Muscle of leg (tissue), 11 donors: ENCODE results near the gene GPS1. TPM values are rescaled to one million over a fixed set of nuclear protein-coding genes. Genes with fewer than 3 reads are reported as not detected.

ENCODE experiments used
- DNase-seq: peaks from one replicate; pipeline ENCODE4 v3.0.0; 2013
- H3K27ac ChIP-seq: one replicate; pipeline ENCODE4 v1.5.1; 2013; ENCODE audit warnings: mild to moderate bottlenecking, low read length, control low read depth
- H3K27me3 ChIP-seq: one replicate; pipeline ENCODE4 v1.6.1; 2013; ENCODE audit warnings: low read length; ENCODE audit not compliant: control insufficient read depth, insufficient read depth
- H3K36me3 ChIP-seq: one replicate; pipeline ENCODE4 v1.6.1; 2013; ENCODE audit warnings: low read length; ENCODE audit not compliant: control insufficient read depth, insufficient read depth
- H3K4me1 ChIP-seq: one replicate; pipeline ENCODE4 v1.6.1; 2013; ENCODE audit warnings: low read length; ENCODE audit not compliant: control insufficient read depth, insufficient read depth
- H3K4me3 ChIP-seq: one replicate; pipeline ENCODE4 v1.5.1; 2013; ENCODE audit warnings: low read length, control low read depth
- H3K9me3 ChIP-seq: replicated peaks from 2 replicates; pipeline ENCODE4 v1.6.1; 2013; ENCODE audit warnings: low read depth, low read length; ENCODE audit not compliant: control insufficient read depth
- WGBS: methylation state at CpG from one replicate; pipeline ENCODE4 v1.1.5; 2013; ENCODE audit warnings: missing lambda C conversion rate; ENCODE audit not compliant: insufficient coverage; 5-methylcytosine and 5-hydroxymethylcytosine counted together
- polyA plus RNA-seq, 8 donors: library from polyadenylated mRNA; unstranded; fragments of 120-200 nt; gene quantifications; one replicate each; pipeline versions ENCODE4 v1.2.1 to v1.2.3, GENCODE V29; 2013; ENCODE audit warnings: inconsistent platforms in 1 of 8, low replicate concordance in 1 of 8; ENCODE audit not compliant: insufficient read length in 8 of 8, insufficient read depth in 1 of 8
- total RNA-seq: library from RNA; stranded (reverse); fragments of 120-200 nt; gene quantifications from one replicate; pipeline ENCODE4 v1.2.4, GENCODE V29; 2013

The GPS1 gene
- total and polyA plus RNA-seq, 9 donors, result 68.1 to 87.7 (median 76.7) TPM

- DNase-seq, result no peak
- H3K4me1 ChIP-seq, result peaks cover 3% of the 10 kb centered on the region
- no peak overlapping the region for H3K27ac ChIP-seq
- H3K9me3 ChIP-seq, result no peaks in the 10 kb centered on the region
- no peak overlapping the region for H3K4me3 ChIP-seq
- peaks cover 95% of the 10 kb centered on the region for H3K36me3 ChIP-seq
- H3K27me3 ChIP-seq, result no peaks in the 10 kb centered on the region
- 71% methylated on average over 14 of the region's 17 CpGs for WGBS
These were observed 6.6 kb downstream of the GPS1 start for GRCh38 chr17:82058230-82058854.

DNA sequence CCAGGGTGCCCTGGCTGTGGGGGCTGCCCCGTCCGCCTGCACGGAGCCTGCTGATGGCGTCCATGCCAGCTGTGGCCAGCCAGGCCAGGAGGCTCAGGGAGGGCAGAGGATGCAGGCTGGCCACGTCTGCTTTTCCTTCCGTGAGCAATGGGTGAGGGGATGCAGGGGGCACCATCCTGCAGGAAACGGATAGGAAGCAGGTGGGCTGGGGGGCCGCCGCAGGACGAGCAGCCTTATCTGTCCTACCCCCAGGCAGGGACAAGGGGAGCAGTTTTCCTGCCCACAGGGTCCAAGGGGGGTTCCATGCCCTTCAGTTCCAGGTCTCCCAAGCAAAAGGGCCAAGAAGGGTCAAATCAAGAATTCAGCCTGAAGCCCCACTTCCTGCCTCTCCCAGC is 7.2 kb downstream of the GPS1 start:
- no peak overlapping the region for H3K4me3 ChIP-seq
- H3K27me3 ChIP-seq, result no peaks in the 10 kb centered on the region
- no peaks in the 10 kb centered on the region for H3K4me1 ChIP-seq
- no peak overlapping the region for H3K27ac ChIP-seq
- no peaks in the 10 kb centered on the region for H3K9me3 ChIP-seq
- WGBS, result 76% methylated on average over 9 of the region's 10 CpGs
- peaks cover 95% of the 10 kb centered on the region for H3K36me3 ChIP-seq
- DNase-seq, result no peak

GRCh38 chr17:82059272-82060000 is 7.7 kb downstream of the GPS1 start:
- Histone ChIP-seq H3K4me1 (peaks cover 6% of the 10 kb centered on the region), H3K4me3 (no peak overlapping the region), H3K27ac (no peak overlapping the region), H3K9me3 (no peaks in the 10 kb centered on the region), H3K27me3 (no peaks in the 10 kb centered on the region), H3K36me3 (peaks cover 95% of the 10 kb centered on the region)
- 63% methylated on average over 17 of the region's 19 CpGs for WGBS
- no peak for DNase-seq

- Histone ChIP-seq H3K36me3 (peaks cover 90% of the 10 kb centered on the region), H3K4me3 (no peak overlapping the region), H3K9me3 (no peaks in the 10 kb centered on the region), H3K27me3 (no peaks in the 10 kb centered on the region), H3K27ac (no peak overlapping the region), H3K4me1 (peaks cover 11% of the 10 kb centered on the region)
- 87% methylated on average over 13 of the region's 16 CpGs for WGBS
- no peak for DNase-seq
These were observed 8.3 kb downstream of the GPS1 start for GRCh38 chr17:82060001-82060380.

DNA sequence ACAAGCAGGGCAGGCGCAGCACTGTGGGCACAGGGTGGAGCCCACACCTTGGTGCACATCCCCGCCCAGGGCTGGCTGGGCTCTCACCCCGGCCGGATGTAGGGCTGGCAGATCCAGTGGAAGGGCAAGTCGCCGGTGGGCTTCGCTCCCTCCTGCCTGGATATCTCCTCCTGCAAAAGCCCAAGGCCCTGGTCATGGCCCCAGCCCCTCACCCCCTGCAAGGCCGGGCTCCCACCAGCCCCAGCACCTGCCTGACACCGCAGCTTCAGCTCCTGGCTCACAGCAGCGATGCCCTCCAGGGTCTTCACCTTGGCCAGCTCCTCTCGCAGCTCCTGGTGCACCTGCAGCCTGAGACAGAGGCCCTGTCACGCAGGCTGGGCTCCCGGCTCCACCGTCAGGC is 8.9 kb downstream of the GPS1 start:
- H3K4me3 ChIP-seq, result no peak overlapping the region
- H3K27me3 ChIP-seq, result no peaks in the 10 kb centered on the region
- H3K36me3 ChIP-seq, result peaks cover 85% of the 10 kb centered on the region
- H3K27ac ChIP-seq, result no peak overlapping the region
- no peak for DNase-seq
- peaks cover 14% of the 10 kb centered on the region for H3K4me1 ChIP-seq
- WGBS, result 79% methylated on average over 14 of the region's 14 CpGs
- no peaks in the 10 kb centered on the region for H3K9me3 ChIP-seq

- DNase-seq, result no peak
These were observed 9.6 kb downstream of the GPS1 start for GRCh38 chr17:82061047-82061925.

GRCh38 chr17:82062076-82062983 is 10.6 kb downstream of the GPS1 start:
- H3K27ac ChIP-seq, result no peak overlapping the region
- H3K9me3 ChIP-seq, result no peaks in the 10 kb centered on the region
- WGBS, result 82% methylated on average over 19 of the region's 24 CpGs
- H3K4me1 ChIP-seq, result peaks cover 21% of the 10 kb centered on the region
- H3K36me3 ChIP-seq, result peaks cover 68% of the 10 kb centered on the region
- DNase-seq, result no peak
- no peak overlapping the region for H3K4me3 ChIP-seq
- H3K27me3 ChIP-seq, result no peaks in the 10 kb centered on the region

More at GRCh38 chr17:82061047-82061925, 9.6 kb downstream of the GPS1 start:
- Histone ChIP-seq H3K4me1 (peaks cover 19% of the 10 kb centered on the region), H3K27me3 (no peaks in the 10 kb centered on the region), H3K9me3 (no peaks in the 10 kb centered on the region), H3K36me3 (peaks cover 78% of the 10 kb centered on the region), H3K27ac (no peak overlapping the region), H3K4me3 (no peak overlapping the region)
- WGBS, result 87% methylated on average over 32 of the region's 34 CpGs

DNA sequence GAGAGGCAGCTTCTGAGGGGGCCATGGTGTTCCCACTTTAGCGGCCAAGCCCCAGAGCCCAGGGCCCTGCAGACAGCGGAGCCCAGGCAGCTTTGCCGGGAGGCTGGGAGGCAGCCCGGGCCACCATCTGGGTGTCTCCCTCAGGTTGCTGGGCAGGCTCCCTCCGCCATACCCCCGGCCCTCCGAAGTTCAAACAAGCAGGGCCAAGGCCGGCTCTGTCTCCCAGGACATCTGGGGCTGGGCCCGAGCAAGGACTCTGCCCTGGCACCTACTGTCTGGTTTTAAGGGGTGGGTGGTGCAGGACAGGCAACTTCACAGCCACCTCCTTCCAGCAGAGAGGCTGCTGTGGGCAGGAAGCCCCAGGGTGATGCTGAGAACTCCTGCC is 11.3 kb downstream of the GPS1 start:
- H3K4me3 ChIP-seq, result no peak overlapping the region
- H3K4me1 ChIP-seq, result peaks cover 21% of the 10 kb centered on the region
- H3K27me3 ChIP-seq, result no peaks in the 10 kb centered on the region
- peaks cover 61% of the 10 kb centered on the region for H3K36me3 ChIP-seq
- DNase-seq, result no peak
- H3K9me3 ChIP-seq, result no peaks in the 10 kb centered on the region
- 80% methylated on average over 9 of the region's 9 CpGs for WGBS
- no peak overlapping the region for H3K27ac ChIP-seq

DNA sequence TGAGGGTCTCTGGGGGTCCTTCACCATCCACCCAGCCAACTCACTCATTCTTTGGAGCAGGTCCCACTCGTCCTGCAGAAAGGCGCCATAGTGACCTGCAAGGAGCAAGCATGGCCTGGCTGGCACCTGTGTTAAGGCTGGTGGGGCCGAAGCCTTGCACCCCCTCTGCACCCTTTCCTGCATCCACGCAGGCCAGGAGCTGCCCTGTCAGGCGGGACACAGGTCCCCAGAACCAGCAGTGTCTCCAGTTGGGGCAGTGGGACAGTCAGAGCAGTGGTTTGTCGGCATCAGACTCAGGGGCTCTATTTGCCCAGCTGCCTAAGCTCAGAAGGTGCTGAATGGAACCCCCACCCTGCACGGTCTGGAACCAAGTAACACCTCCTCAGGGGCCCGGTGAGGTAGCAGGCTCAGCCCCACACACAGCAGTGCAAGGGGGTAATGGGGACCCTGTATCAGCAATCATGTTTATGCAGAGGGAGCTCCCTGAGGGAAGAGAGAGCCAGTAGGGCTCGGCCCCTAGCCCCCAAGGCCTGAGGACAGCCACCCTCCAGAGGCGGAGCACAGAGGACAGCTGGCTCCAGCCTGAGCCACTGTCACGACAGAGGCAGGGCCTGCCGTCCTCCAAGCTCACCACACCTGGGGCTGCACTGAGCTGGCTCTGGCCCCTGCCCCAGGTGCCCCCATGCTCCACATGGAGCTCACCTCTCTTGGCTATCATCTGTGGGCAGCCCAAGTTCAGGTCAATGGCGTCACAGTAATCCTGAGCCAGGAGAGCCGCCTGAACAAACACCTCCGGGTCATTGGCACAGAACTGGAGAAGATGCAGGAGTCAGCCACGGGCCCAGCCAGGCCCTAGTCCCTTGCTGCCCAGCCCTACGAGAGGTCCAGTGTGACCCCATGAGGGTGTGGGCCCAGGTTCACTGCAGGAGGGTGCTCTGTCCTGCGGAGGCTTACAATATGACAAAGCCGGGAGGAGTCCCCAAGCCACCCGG is 12.0 kb downstream of the GPS1 start:
- Histone ChIP-seq H3K27me3 (no peaks in the 10 kb centered on the region), H3K27ac (no peak overlapping the region), H3K36me3 (peaks cover 54% of the 10 kb centered on the region), H3K9me3 (no peaks in the 10 kb centered on the region), H3K4me3 (peak overlapping the region; percentile 84), H3K4me1 (peaks cover 21% of the 10 kb centered on the region)
- WGBS, result 81% methylated on average over 18 of the region's 20 CpGs
- no peak for DNase-seq
